Measurements from ENCODE around the gene FRAT1. TPM values are rescaled to one million over a fixed set of nuclear protein-coding genes. Genes with fewer than 3 reads are reported as not detected.

Gene FRAT1
- total RNA-seq, 1 donor from 2014 or later: 1.6 TPM

DNA sequence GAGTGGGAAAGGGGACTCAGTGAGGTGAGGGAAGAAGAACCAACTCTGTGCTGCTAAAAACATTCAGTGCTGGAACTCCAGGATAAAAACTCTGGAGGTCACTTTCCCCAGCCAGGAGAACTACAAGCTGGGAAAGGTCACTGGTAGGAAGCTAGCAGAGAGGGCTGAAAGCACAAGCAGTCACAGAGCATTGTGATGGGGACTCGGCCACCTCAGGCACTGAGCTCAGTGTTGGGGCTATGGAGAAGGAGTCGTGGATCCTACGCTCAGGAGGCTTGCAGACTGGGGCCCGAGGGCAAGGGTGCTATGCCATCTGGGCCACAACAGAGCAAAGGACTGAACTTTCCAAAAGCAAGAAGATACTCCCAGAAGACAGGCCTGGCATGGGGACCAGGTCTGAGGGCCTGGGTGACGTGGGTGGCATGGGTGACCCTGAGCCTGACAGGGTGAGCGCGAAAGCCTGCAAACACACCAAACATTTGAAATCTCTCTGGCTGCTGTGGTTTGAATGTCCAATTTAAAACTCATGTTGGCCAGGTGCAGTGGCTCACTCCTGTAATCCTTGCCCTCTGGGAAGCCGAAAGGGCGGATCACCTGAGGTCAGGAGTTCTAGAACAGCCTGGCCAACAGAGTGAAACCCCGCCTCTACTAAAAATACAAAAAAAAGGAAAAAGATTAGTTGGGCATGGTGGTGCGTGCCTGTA is 16.8 kb upstream of the FRAT1 start:
- DNase-seq (ENCODE audit: low spot score): no peak
- intact Hi-C loops (cut with DNase I): no loop called here

DNA sequence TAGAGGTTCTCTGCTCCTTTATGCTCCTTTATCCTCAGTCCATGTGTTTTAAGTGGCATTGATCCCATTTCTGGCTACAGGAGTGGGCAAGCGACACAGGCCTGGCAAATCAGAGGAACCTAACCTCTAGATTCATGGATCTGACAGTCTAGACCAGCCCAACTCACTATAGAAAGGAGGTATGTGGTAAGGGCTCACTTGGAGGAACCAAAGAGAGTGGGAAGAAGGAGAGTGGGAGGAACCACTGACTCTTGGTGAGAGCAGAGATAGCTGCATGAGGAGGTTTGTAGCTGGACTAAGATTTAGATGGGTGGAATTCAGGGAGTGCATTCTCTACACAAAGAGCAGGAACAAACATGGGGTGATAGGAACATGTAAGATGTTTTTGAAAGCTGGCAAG is 11.6 kb upstream of the FRAT1 start:
- no peak for DNase-seq (ENCODE audit: low spot score)
- intact Hi-C loops (cut with DNase I): no loop called here

DNA sequence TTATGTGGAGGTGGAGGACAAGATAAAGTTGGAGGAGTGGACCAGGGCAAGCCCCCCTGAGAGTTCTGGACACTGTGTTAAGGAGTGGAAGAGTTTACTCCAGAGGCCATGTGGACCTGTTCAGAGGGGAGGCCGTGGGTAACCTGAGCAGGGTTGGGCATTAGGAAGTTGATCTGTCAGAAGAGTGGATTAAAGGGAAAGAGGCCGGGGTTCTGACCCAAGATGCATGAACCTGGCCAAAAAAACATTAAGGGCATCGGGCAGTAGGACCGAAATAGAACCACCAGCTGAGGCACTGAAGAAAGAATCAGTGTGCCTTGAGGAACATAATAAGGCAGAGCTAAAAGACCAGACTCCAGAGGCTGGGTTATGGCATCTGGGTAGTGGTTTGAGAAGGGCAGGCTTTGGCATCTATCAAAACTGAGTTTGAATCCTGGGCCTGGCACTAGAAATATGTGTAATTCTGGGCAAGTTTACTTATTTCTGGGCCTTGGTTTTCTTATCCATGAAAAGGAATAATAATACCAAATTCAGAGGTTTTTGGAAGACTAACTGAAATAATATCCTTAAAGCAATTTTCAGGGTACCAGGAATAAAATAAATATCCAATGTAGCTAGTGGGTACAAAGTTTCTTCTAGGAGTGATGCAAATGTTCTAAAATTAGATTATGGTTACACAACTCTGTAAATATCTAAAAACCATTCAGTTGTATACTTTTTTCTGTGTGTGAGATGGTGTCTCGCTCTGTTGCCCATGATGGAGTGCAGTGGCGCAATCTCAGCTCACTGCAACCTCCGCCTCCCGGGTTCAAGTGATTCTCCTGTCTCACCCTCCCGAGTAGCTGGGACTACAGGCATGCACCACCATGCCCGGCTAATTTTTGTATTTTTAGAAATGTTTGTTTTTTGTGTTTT is 10.9 kb upstream of the FRAT1 start:
- DNase-seq (ENCODE audit: low spot score): no peak
- intact Hi-C loops (cut with DNase I): no loop called here

DNA sequence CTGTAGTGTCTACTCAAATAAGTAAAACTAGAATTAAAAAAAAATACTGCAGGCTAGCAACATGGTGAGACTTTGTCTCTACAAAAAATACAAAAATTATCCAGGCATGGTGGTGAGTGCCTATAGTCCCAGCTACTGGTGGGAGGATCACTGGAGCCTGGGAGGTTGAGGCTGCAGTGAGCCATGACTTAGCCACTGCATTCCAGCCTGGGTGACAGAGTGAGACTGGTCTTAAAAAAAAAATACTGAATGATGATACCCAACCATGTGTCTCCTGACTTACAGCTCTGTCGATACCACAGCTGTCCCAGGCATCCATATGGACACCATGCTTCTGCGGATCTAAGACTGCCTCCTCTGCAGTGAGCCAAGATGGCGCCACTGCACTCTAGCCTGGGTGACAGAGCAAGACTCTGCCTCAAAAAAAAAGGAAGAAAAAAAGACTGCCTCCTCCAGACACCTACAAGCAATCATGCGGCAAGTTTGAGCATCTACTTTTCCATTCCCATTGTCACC is 7.9 kb upstream of the FRAT1 start:
- intact Hi-C loops (cut with DNase I): no loop called here
- no peak for DNase-seq (ENCODE audit: low spot score)

DNA sequence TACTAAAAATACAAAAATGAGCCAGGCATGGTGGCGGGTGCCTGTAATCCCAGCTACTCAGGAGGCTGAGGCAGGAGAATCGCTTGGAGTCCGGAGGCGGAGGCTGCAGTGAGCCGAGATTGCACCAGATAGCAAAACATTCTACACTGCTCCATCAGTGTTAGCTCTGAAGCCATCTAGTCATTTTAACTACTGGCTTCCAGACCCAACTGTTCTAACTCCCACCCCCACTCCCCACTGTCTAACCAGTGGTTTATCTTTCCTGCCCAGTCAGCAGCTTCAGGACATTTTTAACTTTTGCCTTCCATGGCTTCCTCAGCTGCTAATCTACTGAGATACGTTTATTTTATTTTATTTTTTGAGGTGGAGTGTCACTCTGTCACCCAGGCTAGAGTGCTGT is 6.2 kb upstream of the FRAT1 start:
- no peak for DNase-seq (ENCODE audit: low spot score)
- intact Hi-C loops (cut with DNase I): no loop called here

DNA sequence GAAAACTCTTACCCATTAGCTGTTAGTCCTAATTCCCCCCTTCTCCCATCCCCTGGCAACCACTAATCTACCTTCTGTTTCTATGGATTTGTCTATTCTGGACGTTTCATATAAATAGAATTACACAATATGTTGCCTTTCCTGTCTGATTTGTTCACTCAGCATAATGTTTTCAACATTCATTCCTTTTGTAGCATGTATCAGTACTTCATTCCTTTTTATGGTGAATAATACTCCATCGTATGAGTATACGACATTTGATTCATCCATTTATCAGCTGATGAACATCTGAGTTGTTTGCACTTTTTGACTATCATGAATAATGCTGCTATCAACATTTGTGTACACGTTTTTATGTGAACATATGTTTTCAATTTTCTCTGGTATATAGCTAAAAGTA is 4.4 kb upstream of the FRAT1 start:
- intact Hi-C loops (cut with DNase I): no loop called here
- no peak for DNase-seq (ENCODE audit: low spot score)

DNA sequence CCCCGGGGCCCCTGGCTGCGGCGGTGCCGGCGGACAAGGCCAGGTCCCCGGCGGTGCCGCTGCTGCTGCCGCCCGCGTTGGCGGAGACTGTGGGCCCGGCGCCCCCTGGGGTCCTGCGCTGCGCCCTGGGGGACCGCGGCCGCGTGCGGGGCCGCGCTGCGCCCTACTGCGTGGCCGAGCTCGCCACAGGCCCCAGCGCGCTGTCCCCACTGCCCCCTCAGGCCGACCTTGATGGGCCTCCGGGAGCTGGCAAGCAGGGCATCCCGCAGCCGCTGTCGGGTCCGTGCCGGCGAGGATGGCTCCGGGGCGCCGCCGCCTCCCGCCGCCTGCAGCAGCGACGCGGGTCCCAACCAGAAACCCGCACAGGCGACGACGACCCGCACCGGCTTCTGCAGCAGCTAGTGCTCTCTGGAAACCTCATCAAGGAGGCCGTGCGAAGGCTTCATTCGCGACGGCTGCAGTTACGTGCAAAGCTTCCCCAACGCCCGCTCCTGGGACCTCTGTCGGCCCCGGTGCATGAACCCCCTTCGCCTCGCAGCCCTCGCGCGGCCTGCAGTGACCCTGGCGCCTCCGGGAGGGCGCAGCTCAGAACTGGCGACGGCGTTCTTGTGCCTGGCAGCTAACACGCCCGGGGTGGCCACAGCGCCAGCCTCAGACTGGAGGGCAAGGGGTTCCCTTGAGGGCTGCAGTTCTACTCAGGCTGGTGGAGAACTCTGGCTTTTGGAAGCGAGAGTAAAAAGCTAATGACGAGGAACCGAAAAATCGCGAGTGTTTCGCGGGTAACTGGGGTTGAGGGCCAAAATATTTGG is 804 bp downstream of the FRAT1 start:
- intact Hi-C loops (cut with DNase I): loop anchor here (1.0 to 2.0 kb wide), 2 partner anchors 12 to 27 kb away; partner anchors contain the start of gene ARHGAP19
- peak; percentile 84 for DNase-seq (ENCODE audit: low spot score)

DNA sequence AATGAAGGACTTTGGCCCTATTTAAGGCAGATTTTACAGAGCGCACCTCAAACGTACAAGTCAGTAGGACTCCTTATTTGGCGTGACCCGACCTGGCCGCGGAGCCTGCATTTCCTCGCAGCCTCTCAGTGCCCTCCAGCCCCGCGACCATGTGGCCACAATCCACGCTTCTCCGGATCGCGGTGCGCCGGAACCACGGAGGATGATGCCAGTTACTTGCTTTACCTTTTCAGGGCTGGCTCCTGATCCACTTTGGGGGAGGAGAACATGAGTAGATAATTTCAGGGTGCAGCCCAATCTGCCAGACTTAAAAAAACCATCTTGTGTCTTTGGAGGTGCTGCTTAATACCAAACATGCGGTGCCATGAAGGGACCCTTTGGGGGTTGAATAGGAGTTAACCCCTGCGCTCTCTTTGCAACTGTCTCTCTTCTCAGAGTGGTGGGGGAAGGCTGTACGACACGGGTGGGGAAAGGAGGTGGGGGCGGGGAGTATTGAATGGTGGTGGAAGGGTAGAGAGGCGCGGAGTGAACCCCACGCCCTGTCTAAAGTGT is 1.5 kb downstream of the FRAT1 start:
- no peak for DNase-seq (ENCODE audit: low spot score)
- intact Hi-C loops (cut with DNase I): no loop called here

DNA sequence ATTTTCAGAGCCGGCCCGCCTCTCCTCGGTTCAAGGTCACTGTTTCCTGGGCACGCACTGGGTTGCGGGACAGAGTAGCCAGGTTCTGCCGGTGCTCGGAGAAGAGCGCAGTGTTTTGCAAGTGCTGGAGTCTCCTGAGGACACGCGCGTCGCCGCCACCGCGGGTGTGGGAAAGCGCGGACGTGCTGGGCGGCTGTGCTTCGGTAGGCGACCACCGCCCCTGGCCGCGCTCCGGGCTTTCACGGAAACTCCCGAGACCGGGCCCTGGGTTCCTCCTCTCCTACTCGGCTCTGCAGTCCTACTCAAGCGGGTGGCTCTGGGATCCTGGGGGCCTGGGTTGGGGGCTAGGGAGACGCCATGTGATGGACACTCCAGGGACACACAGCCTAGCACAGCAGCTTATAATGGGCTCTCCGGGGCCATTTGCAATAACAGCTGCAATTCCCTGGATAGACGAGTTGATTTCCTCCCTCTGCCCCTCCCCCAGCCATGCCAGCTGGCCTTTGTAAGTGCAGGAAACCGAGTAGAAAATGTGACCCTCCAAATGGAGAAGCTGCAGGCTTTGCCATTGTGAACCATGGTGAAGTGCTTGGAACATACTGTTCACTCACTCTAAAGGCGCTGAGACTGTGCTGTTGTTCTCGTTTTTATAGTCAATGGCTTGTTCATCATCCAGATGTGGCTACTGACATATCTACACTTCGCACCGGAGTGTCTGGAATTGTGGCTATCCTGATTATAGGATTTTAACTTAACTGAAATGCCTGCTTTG is 2.1 kb downstream of the FRAT1 start:
- intact Hi-C loops (cut with DNase I): no loop called here
- DNase-seq (ENCODE audit: low spot score): no peak

DNA sequence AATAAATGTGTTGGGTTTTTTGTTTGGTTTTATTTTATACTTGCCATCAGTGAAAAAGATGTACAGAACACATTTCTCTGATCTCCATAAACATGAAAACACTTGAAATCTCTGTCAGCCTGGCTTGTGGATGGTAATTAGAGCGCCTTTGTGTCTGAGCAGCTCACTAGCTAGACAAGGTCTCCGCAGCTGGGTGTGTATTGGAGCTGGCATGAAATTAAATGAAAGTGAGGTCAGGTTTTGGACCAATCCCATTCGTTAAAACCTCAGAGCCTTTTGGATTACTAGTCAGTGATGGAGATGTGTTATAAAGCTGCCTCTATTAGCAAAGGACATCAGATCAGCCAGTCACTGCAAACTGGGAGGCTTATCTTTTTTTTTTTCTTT is 2.7 kb downstream of the FRAT1 start:
- intact Hi-C loops (cut with DNase I): no loop called here

DNA sequence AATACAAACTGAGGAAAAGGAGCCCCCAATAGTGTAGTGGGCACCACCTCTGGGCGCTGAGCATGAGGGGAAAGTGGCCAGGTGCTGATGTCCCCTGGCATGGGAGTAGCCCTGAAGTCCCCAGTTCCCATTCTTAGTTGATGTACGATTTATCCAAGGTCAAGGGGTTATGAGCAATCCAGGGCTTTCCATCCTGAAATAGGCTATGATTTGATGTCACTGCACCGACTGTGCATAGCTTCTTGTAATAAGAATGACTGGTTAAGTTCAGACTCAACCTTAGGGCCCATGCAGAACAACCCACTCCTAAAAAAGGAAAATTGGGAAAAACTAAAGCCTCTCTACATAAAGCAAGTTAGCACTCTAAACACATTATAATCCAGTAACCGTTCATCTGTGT is 4.4 kb downstream of the FRAT1 start:
- intact Hi-C loops (cut with DNase I): no loop called here

More for the DNA sequence above, 2.7 kb downstream of the FRAT1 start:
- DNase-seq (ENCODE audit: low spot score): no peak

DNA sequence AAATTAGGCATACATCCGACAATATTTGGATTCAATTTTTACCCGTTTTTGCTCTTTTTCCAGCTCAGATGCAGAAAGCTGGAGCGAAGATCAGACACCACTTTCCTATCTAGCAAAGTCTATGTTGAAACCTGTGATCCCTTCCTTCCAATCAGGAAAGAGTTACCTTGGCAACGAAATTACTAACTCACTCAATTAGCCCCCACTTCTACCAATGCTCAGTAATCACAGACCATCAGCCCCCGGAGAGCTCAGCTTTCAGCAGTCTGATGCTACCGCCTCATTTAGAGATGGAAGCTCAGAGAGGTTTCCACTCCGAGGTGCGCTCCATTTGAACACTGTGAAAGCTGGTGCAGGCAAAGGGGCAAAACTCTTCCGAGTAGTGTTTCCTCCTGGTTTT is 6.7 kb downstream of the FRAT1 start:
- peak; percentile 3 for DNase-seq (ENCODE audit: low spot score)
- intact Hi-C loops (cut with DNase I): no loop called here

More for the DNA sequence above, 4.4 kb downstream of the FRAT1 start:
- no peak for DNase-seq (ENCODE audit: low spot score)

DNA sequence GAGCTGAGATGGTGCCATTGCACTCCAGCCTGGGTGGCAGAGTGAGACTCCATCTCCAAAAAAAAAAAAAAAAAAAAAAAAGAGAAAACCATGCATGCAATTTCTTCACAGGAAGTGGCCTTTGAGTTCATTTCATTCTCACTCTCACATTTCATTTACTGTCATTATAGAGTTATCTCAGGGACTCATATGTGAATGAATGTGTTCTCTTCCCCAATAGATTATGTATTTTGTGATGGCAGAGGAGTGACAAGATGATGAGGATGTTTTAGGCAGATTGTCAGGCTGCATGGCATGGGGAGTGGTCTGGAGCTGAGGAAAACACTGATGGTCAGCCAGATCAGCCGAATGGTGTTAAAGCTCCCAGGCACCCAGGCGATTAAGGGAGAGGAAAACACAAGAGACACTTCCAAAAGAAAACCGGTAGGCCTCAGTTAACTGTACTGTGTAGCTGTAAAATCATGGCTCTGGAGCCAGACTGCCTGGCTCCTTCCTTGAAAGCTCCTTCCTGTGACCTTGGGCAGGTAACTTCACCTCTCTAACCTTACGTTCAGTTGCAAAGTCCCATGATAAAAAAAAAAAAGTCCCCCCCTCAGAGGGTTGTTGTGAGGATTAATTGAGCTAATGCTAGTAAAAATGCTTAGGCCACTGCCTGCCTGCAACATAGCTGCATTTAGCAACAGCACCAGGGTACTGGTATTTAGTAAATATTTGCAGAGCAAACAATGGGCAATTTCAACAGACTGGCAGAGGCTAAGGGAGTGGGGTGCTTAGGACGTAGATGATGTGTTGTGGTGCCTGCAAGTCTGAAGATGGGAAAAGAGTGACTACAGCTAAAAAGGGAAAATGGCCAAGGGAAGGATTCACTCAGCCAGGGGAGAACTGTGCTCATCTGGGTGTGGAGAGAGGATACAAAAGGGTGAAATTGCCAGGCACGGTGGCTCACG is 8.6 kb downstream of the FRAT1 start:
- DNase-seq (ENCODE audit: low spot score): no peak
- intact Hi-C loops (cut with DNase I): no loop called here

DNA sequence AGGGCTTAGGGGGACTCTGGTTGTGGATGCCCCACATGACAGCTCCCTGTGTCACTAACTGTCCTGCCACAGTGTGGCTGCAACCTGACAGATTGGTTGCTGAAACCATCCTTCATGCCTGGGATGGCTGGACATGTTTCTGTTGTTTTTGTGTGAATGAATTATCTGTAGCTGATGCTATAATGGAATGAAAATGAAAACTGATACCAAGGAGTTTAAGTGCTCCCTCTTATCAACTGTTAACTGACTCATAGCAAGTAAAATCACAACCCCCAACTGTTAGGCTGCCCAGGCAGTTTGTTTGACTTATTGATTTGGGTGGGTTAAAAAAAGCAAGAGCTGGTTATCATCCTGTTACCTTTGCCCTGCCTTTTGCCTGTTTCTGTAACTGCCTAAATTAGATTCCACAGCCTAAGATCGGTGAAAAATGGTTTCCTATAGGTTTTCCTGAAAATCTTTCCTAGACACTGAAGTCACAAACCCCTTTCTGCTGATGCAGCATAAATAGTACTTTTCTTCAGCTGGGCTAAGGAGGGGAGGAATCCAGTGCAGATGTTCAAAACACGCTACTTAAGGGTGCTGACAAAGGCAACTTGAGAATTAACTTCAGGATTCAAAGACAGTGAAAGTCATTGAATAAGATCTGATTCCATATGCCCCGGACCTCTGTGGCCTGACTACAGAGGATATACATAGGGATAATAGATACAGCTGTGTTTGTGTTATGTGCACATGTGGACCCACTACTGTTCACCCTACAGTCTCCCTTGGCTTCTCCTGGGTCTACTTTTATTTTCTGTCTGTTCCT is 9.8 kb downstream of the FRAT1 start:
- no peak for DNase-seq (ENCODE audit: low spot score)
- intact Hi-C loops (cut with DNase I): no loop called here

DNA sequence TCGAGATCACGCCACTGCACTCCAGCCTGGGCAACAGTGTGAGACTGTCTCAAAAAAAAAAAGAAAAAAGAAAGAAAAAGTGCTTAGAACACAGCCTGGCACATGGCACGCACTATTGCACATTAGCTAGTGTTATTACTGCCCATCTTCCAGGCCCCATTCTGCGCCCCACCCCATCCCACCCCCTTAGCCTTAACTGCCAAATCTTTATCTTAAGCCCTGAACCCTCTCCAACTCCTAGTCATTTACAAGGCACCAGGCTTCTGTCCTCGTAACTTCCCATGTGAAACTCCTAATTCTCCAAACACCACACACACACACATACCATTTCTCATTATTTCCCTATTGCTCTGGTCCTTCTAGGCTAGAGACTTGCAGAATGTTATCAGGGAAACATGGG is 10.7 kb downstream of the FRAT1 start:
- no peak for DNase-seq (ENCODE audit: low spot score)
- intact Hi-C loops (cut with DNase I): loop anchor here (5.0 kb wide), 1 partner anchor 37 kb away; the partner anchor contains the start of gene ARHGAP19

DNA sequence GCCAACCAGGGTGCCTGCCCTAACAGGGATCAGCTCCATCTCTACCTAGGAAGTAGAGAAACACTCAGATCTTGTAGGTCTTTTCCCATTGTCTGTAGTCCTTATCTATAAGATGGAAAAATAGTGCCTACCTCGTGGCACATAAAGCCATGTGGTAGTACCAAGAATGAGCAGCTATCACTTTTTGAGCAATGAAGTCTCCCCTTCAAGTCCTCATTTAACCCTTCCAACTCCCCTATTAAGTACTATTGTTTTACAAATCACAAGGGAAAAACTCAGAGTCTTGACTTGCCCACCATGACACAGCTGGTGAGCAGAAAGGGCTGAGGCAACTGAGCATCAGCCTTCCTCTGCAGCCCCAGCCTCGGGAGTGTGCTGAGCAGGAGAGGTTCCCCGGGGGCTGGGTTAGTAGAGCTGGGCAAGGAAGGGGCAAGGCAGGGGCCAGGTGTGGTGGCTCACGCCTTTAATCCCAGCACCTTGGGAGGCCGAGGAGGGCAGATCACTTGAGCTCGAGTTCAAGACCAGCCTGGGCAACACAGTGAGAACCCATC is 12.2 kb downstream of the FRAT1 start:
- intact Hi-C loops (cut with DNase I): loop anchor here (5.0 kb wide), 1 partner anchor 39 kb away; the partner anchor contains the start of gene ARHGAP19
- DNase-seq (ENCODE audit: low spot score): no peak

All from cardiac septum (tissue), 1 donor.